ENCODE results near the gene ZMIZ1.
A peak's percentile ranks its signal among the peaks of the same experiment; 100 is the strongest.

Gene ZMIZ1

DNA sequence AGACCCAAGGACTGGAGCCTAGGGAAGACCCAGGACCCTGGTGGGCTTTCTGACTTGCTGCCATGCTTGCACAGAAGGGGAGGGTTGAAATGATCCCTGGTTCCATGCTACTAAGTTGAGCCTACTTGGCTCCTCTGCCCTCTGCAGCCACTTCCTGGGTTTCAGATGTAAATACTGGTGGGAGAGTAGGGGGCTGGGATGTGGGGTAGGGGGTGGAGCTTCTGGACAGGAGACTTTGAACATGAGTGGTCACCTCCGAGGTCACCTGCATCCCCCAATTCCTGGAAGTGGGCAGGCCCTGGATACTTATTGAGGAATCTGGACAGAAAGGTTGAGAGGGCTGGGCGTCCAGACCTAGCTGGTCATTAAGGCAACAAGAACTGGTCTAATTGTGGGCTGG lies 2.9 kb upstream of the ZMIZ1 start:
- DNase-seq = no peak

GRCh38 chr10:79066411-79067240 lies 2.1 kb upstream of the ZMIZ1 start:
- peak in 19 of 56 donors; percentile 20 to 82 (median 39) for DNase-seq

DNA sequence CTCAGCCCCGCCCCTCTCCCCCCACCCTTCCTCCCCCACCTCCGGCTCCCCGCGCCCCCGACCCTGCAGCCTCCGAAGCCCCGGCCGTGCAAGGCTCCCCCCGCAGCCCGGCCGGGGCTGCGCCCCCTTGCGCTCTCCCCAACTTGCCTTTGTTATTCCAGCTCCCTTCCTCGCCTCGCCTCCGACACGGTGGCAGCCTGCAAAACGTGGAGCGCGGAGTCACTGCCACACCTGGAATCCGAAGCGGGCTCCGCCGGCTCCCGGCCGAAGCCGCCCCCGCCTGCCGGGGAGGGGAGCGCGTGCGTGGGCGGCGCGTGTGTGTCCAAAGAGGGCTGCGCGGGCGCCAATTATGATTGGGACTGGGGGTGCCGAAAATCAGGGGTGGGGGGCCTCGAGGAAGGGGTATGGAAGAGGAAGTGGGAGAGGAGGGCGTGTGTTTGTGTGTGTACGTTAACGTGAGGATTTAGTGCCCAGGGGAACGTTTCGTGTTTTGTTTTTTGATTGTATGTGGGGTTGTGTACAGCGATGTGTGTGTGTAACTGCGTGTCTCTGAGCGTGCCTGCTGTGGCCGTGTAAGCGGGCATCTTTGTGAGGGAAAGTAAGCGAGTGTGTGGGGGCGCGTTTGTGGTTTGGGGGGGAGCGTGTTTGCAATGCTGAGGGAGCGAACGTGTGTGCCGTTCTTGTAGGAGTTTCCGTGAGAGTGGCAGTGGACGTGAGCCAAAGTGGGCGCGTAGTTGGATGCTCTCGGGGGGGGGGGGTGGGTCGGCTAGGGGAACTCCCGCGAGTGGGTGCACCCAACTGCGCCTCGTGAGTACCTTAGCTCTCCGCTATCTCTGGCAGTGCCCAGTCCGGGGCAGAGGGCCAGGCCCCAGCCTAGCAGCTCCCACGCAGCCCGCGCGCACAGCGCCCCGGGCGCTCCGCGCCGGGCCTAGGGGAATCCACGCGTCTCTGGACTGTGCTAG lies 1.2 kb upstream of the ZMIZ1 start:
- peak in 54 of 56 donors; percentile 31 to 91 (median 78) for DNase-seq

GRCh38 chr10:79068203-79068561 lies 584 bp upstream of the ZMIZ1 start:
- DNase-seq = peak in 7 of 56 donors; percentile 42 to 67 (median 58)

- DNase-seq = peak in 16 of 56 donors; percentile 20 to 66 (median 48)
Measured at GRCh38 chr10:79069325-79070080, 737 bp downstream of the ZMIZ1 start.

GRCh38 chr10:79070081-79070605 lies 1.4 kb downstream of the ZMIZ1 start:
- DNase-seq = peak in 30 of 56 donors; percentile 34 to 76 (median 58)

- DNase-seq = peak; percentile 56 to 93 (median 84)
Measured at GRCh38 chr10:79070606-79071395, 2.0 kb downstream of the ZMIZ1 start.

DNA sequence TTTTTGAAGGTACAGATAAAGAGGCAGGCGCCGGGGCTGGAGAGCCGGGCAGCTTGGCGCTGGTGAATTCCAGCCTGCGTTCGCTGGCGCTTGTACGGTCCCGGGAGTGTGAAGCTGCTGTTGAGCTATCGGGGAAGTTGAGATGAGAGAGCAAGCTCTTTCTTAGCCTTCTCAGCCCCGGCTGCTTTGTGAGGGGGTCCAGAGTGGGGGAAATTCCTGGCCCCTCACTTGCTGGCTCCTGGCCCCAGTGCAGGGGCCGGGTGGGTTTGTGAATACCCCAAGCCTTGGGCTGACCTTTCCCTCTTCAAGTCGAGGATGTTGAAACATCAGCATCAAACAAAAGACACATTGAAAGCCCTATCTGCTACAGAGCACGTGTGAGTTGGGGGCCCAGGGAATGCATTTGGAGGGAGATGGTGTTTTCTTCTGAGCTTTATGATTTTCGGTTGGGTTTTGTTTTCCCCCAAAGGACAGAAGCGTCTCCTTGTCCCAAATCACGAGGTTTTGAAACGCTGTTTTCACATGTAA lies 2.7 kb downstream of the ZMIZ1 start:
- peak in 4 of 56 donors; percentile 69 to 80 (median 79) for DNase-seq

- peak in 16 of 56 donors; percentile 7 to 47 (median 24) for DNase-seq
Measured at GRCh38 chr10:79072041-79072441, 3.3 kb downstream of the ZMIZ1 start.

DNA sequence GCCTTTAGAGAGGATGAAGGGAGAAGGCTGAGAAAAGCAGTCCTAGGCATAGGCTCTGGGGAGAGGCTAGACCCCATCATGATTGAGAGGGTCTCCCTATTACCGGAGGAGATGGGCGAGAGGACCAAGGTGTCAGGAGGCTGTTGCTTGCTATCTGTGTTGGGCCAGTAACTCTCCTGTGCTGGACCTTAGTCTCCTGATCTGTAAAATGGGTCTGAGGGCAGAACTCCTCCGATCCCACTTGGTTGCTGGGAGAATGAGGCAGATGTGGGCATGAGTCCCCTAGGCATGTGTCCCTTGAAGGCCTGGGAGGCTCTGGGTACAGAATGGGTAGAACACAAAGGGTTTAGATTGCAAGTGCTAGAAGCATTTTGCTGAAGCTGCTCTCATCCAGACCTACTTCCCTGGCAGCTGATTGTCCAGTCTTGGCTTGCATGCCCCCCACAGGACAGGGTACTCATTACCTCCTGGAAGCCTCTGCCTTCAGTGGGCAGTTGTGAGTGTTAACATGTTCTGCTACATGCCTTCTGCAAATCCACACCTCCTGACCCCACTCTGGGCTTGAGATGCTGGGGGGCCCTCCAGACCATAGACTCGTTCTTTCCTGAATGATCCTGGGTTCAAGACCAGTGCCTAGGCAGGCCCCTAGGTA lies 4.4 kb downstream of the ZMIZ1 start:
- DNase-seq = no peak

- peak in 1 of 56 donors; percentile 33 for DNase-seq
Measured at GRCh38 chr10:79073784-79074432, 5.1 kb downstream of the ZMIZ1 start.

- no peak for DNase-seq
Measured at GRCh38 chr10:79074732-79075131, 6.0 kb downstream of the ZMIZ1 start.

GRCh38 chr10:79075418-79075817 lies 6.7 kb downstream of the ZMIZ1 start:
- no peak for DNase-seq

- no peak for DNase-seq
Measured at GRCh38 chr10:79077488-79078173, 8.9 kb downstream of the ZMIZ1 start.

DNA sequence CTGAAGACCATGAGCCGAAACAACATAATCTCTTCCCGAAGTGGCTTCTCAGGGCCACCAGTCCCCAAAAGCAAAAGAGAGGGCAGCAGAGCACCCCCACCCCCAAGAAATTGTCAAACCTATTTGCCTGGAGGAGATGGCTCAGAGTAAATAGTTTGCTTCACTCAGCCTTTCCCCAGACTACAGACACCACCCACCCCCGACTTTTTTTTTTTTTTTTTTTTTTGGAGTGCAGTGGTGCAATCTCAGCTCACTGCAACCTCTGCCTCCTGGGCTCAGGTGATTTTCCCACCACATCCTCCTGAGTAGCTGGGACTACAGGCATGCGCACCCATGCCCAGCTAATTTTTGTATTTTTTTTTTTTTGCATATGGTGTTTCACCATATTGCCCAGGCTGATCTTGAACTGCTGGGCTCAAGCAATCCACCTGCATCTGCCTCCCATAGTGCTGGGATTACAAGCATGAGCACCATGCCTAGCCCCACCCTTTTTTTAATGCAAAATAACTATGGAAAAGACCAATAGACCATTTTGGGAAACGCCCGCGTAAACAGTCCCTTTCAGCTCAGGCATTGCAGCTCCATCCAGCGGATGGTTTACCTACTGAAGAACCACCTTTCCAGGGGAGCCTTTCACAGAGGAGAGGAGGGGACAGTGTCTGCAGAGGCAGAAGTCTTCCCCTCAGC lies 9.7 kb downstream of the ZMIZ1 start:
- no peak for DNase-seq

GRCh38 chr10:79079054-79079397 lies 10.3 kb downstream of the ZMIZ1 start:
- no peak for DNase-seq

- DNase-seq = no peak
Measured at GRCh38 chr10:79079490-79080355, 11.0 kb downstream of the ZMIZ1 start.
